H9 (cell line): ENCODE data around the gene SMIM28. TPM values are rescaled to one million over a fixed set of nuclear protein-coding genes. Genes with fewer than 3 reads are reported as not detected.

Experiments
- DNase-seq: peaks from one replicate; pipeline ENCODE4 v3.0.0-alpha.2; 2017
- H2AFZ ChIP-seq: one replicate; pipeline ENCODE4 v1.6.1; 2013; ENCODE audit warnings: mild to moderate bottlenecking, low read length, control low read depth, moderate library complexity
- H2AK5ac ChIP-seq: 2 replicates; pipeline ENCODE4 v1.6.1; 2013; ENCODE audit warnings: low read length, control low read depth, mixed read lengths; ENCODE audit not compliant: insufficient read length
- H2BK120ac ChIP-seq: one replicate; pipeline ENCODE4 v1.6.1; 2013; ENCODE audit warnings: low read depth, mild to moderate bottlenecking, low read length, control low read depth, inconsistent platforms; ENCODE audit not compliant: poor library complexity, severe bottlenecking
- H2BK12ac ChIP-seq: 2 replicates; pipeline ENCODE4 v1.6.1; 2013; ENCODE audit warnings: low read length, control low read depth, mixed read lengths, low read depth; ENCODE audit not compliant: insufficient read length
- H2BK15ac ChIP-seq: 2 replicates; pipeline ENCODE4 v1.6.1; 2013; ENCODE audit warnings: low read depth, low read length, control low read depth
- H2BK20ac ChIP-seq: one replicate; pipeline ENCODE4 v1.6.1; 2013; ENCODE audit warnings: low read depth, mild to moderate bottlenecking, low read length, control low read depth, inconsistent platforms; ENCODE audit not compliant: poor library complexity, severe bottlenecking
- H2BK5ac ChIP-seq: 2 replicates; pipeline ENCODE4 v1.6.1; 2013; ENCODE audit warnings: low read length, control low read depth, mixed read lengths; ENCODE audit not compliant: insufficient read length
- H3K14ac ChIP-seq: 2 replicates; pipeline ENCODE4 v1.6.1; 2013; ENCODE audit warnings: low read length, control low read depth; ENCODE audit not compliant: insufficient read depth
- H3K18ac ChIP-seq: 2 replicates; pipeline ENCODE4 v1.6.1; 2013; ENCODE audit warnings: low read depth, mild to moderate bottlenecking, mixed read lengths, low read length, control low read depth; ENCODE audit not compliant: insufficient read length
- H3K23ac ChIP-seq: 2 replicates; pipeline ENCODE4 v1.6.1; 2013; ENCODE audit warnings: low read length, control low read depth, mixed read lengths, low read depth; ENCODE audit not compliant: insufficient read length
- H3K23me2 ChIP-seq: 2 replicates; pipeline ENCODE4 v1.6.1; 2013; ENCODE audit warnings: low read depth, mild to moderate bottlenecking, mixed read lengths, low read length, control low read depth; ENCODE audit not compliant: insufficient read length, poor library complexity, severe bottlenecking
- H3K27ac ChIP-seq: 2 replicates; pipeline ENCODE4 v1.5.1; 2013; ENCODE audit warnings: low read length, control low read depth, mixed read lengths, low read depth; ENCODE audit not compliant: insufficient read length
- H3K27me3 ChIP-seq: 2 replicates; pipeline ENCODE4 v1.6.1; 2013; ENCODE audit warnings: low read length, control low read depth, inconsistent platforms; ENCODE audit not compliant: insufficient read depth
- H3K4ac ChIP-seq: 2 replicates; pipeline ENCODE4 v1.6.1; 2013; ENCODE audit warnings: low read depth, mild to moderate bottlenecking, control low read depth, inconsistent platforms, low read length, moderate library complexity
- H3K4me1 ChIP-seq: 2 replicates; pipeline ENCODE4 v1.6.1; 2013; ENCODE audit warnings: low read length, control low read depth, inconsistent platforms; ENCODE audit not compliant: insufficient read depth
- H3K4me2 ChIP-seq: 2 replicates; pipeline ENCODE4 v1.6.1; 2013; ENCODE audit warnings: low read length, control low read depth, mixed read lengths; ENCODE audit not compliant: insufficient read length, insufficient read depth
- H3K56ac ChIP-seq: 2 replicates; pipeline ENCODE4 v1.6.1; 2013; ENCODE audit warnings: low read depth, mild to moderate bottlenecking, mixed read lengths, low read length, control low read depth; ENCODE audit not compliant: insufficient read length
- H3K79me1 ChIP-seq: 2 replicates; pipeline ENCODE4 v1.6.1; 2013; ENCODE audit warnings: low read depth, mild to moderate bottlenecking, moderate library complexity, low read length, control low read depth, inconsistent platforms; ENCODE audit not compliant: insufficient read depth, poor library complexity, severe bottlenecking
- H3K79me2 ChIP-seq: 2 replicates; pipeline ENCODE4 v1.6.1; 2013; ENCODE audit warnings: low read length, control low read depth, inconsistent platforms; ENCODE audit not compliant: insufficient read depth
- H3K9ac ChIP-seq: 2 replicates; pipeline ENCODE4 v1.6.1; 2013; ENCODE audit warnings: low read length, control low read depth, mixed read lengths; ENCODE audit not compliant: insufficient read length; ENCODE audit errors: extremely low read depth
- H3K9me3 ChIP-seq: one replicate; pipeline ENCODE4 v1.6.1; 2013; ENCODE audit warnings: low read depth, low read length, inconsistent platforms; ENCODE audit not compliant: control insufficient read depth
- H3T11ph ChIP-seq: one replicate; pipeline ENCODE4 v1.6.1; 2013; ENCODE audit warnings: mild to moderate bottlenecking, low read length, control low read depth, inconsistent platforms
- H4K20me1 ChIP-seq: one replicate; pipeline ENCODE4 v1.6.1; 2013; ENCODE audit not compliant: control insufficient read depth, insufficient read length, insufficient read depth
- H4K5ac ChIP-seq: 2 replicates; pipeline ENCODE4 v1.6.1; 2013; ENCODE audit warnings: low read depth, mild to moderate bottlenecking, mixed read lengths, low read length, control low read depth; ENCODE audit not compliant: insufficient read length
- H4K8ac ChIP-seq: replicated peaks from 2 replicates; pipeline ENCODE4 v1.6.1; 2013; ENCODE audit warnings: low read length, control low read depth, mixed read lengths, low read depth; ENCODE audit not compliant: insufficient read length
- H4K91ac ChIP-seq: 2 replicates; pipeline ENCODE4 v1.6.1; 2013; ENCODE audit warnings: low read depth, mild to moderate bottlenecking, moderate library complexity, mixed read lengths, low read length, control low read depth; ENCODE audit not compliant: insufficient read length
- H3K27ac Mint-ChIP-seq, 3 experiments: 2 replicates in 2 of 3; 3 replicates in 1 of 3; pipeline ENCODE4 v1.8.0; 2020 to 2021; ENCODE audit warnings: mixed read lengths in 3 of 3, mild to moderate bottlenecking in 1 of 3, moderate library complexity in 1 of 3
- H3K27me3 Mint-ChIP-seq: 2 replicates; pipeline ENCODE4 v1.8.0; 2021; ENCODE audit warnings: low read depth, mild to moderate bottlenecking, moderate library complexity, mixed read lengths
- H3K36me3 Mint-ChIP-seq, 3 experiments: 2 replicates in 2 of 3; 3 replicates in 1 of 3; pipeline ENCODE4 v1.8.0; 2020 to 2021; ENCODE audit warnings: low read depth in 3 of 3, mixed read lengths in 3 of 3; ENCODE audit not compliant: insufficient read depth in 1 of 3
- H3K4me1 Mint-ChIP-seq, 2 experiments: 2 replicates each; pipeline ENCODE4 v1.8.0; 2020; ENCODE audit warnings: mixed read lengths in 2 of 2
- H3K4me3 Mint-ChIP-seq, 2 experiments: 2 replicates in 1 of 2; 3 replicates in 1 of 2; pipeline ENCODE4 v1.8.0; 2020 to 2021; ENCODE audit warnings: mild to moderate bottlenecking in 2 of 2, mixed read lengths in 2 of 2, moderate library complexity in 1 of 2
- H3K9me3 Mint-ChIP-seq, 2 experiments: 2 replicates in 1 of 2; 3 replicates in 1 of 2; pipeline ENCODE4 v1.8.0; 2020; ENCODE audit warnings: mild to moderate bottlenecking in 2 of 2, mixed read lengths in 2 of 2, moderate library complexity in 1 of 2
- CTCF ChIP-seq: fragments of 200-600 bp; sonication (generic); conservative IDR thresholded peaks from 3 replicates; pipeline ENCODE4 v1.8.0; 2021; ENCODE audit warnings: antibody characterized with exemption, mild to moderate bottlenecking
- WGBS: extraction: QIAGEN DNeasy Blood & Tissue Kit; methylation state at CpG from one replicate; pipeline ENCODE4 v1.1.7; 2013; ENCODE audit warnings: missing lambda C conversion rate, low lambda C conversion rate, mixed read lengths; ENCODE audit not compliant: insufficient read length; ENCODE audit errors: extremely low coverage; 5-methylcytosine and 5-hydroxymethylcytosine counted together
- total RNA-seq: library from RNA; stranded (reverse); gene quantifications from 2 replicates; pipeline ENCODE4 v1.2.1, GENCODE V29; 2021

Gene SMIM28
- total RNA-seq, 1 experiment from 2014 or later: not detected

GRCh38 chr6:138421608-138422007, 43.9 kb downstream of the SMIM28 start:
- Histone ChIP-seq H3K4me2 (no peak overlapping the region), H4K5ac (no peak overlapping the region), H4K8ac (no peak overlapping the region), H3K14ac (no peak overlapping the region), H2AK5ac (no peak overlapping the region), H2BK20ac (no peak overlapping the region), H3T11ph (no peak overlapping the region), H3K79me1 (no peaks in the 10 kb centered on the region), H3K23ac (no peak overlapping the region), H3K9ac (no peak overlapping the region), H3K4me1 (no peaks in the 10 kb centered on the region), H2BK15ac (no peak overlapping the region), H3K56ac (no peak overlapping the region), H3K18ac (no peak overlapping the region), H2AFZ (no peak overlapping the region), H3K27me3 (no peaks in the 10 kb centered on the region), H3K23me2 (no peaks in the 10 kb centered on the region), H4K91ac (no peak overlapping the region), H2BK120ac (no peak overlapping the region), H3K79me2 (no peaks in the 10 kb centered on the region), H3K9me3 (no peaks in the 10 kb centered on the region), H4K20me1 (no peaks in the 10 kb centered on the region), H3K4ac (no peak overlapping the region), H3K27ac (no peak overlapping the region), H2BK12ac (no peak overlapping the region), H2BK5ac (no peak overlapping the region)
- no peak overlapping the region for H3K4me3 Mint-ChIP-seq
- DNase-seq: no peak
- WGBS: no CpG with 5 or more reads among the region's 10 CpGs
- H3K4me1 Mint-ChIP-seq: no peaks in the 10 kb centered on the region; a peak in 1 of 4 replicates
- no peak for TF ChIP-seq CTCF
- no peaks in the 10 kb centered on the region for H3K27me3 Mint-ChIP-seq
- H3K36me3 Mint-ChIP-seq: peaks cover 19 to 50% (median 34%) of the 10 kb centered on the region in 3 experiments
- no peaks in the 10 kb centered on the region; a peak in 1 of 5 replicates for H3K9me3 Mint-ChIP-seq
- no peak overlapping the region for H3K27ac Mint-ChIP-seq
